HG03280 (cell line): ENCODE data around the gene SLC26A11.

ENCODE experiments used
- ATAC-seq: cut with Tn5 transposase; IDR thresholded peaks from one replicate; pipeline ENCODE4 v1.9.1; 2021; ENCODE audit warnings: mild to moderate bottlenecking, moderate library complexity; ENCODE audit not compliant: unreplicated experiment

The SLC26A11 gene

DNA sequence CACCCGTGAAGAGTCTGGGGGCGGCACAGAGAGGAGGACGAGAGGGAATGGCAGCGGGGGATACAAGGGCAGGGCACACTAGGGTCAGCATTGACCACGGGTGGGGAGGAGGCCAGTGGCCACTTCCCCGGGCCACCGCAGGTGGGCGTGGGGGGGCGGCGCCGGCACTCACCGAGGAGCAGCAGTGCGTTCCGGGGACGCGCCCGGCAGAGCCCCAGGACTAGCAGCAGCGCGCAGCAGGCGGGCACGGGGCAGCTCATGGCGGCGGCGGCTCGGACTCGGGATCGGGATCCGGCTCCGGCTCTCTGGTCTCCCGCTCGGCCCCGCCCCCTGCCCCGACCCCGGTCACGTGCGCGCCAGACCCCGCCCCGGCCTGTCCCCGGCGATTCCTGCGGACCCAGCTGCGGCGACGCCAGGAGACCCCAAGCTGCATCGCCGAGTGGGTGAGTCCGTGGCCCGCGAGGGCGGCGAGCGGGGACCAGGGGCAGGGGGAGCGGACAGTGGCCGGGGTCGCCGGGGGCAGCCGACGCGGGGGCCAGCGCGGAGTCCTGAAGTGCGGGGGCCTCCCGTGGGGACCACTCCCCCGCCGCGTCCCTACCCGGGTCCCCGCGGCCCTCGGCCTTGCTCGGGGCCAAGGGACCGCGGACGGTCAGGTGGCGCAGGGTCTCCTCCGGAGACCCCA, at the start of gene SLC26A11, which contains the start of gene SGSH:
SLC26A11 (plus strand) TSS at position 374 of the 682 bp plus-strand sequence. CDS start 1,134 bp downstream, outside the sequence.
SGSH (minus strand) TSS at position 280 of the 682 bp plus-strand sequence; CDS start at position 260, 20 bp downstream.
- no peak for ATAC-seq

DNA sequence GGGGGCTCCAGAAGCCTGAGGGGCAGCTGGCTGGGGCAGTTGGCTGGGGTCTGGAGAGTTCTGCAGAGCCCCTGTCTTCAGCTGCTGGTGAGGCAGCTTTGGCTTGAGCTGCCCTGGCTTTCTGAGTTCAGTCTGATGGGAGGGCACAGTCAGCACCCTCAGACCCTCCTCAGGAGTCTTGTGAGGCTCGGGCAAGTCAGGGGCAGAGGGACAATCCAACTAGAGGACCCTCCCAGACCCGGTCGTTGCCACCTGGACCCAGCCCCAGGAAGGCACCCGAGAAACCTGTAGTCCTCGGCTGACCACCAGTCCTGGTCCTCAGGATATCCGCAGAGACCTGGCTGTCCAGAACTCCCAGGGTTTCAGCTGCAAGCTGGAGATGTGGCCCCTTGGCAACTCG, 48.5 kb upstream of the SLC26A11 start:
- ATAC-seq, result no peak

DNA sequence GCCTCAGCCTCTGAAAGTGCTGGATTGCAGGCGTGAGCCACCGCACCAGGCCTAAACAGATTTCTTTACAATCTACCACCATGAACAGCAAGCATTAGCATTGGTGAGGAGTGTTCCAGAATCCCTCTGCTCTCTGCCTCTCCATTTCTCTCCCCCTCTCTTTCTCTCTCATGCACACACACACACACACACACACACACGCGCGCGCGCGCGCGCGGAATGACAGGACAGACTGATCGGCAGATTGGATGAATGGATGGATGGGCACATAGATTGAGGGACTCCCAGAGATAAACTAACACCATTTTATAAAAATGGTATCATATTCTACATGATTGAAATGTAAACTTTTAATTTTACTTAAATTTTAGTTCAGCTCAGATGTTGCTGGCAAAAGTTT, 47.1 kb upstream of the SLC26A11 start:
- ATAC-seq, result no peak

DNA sequence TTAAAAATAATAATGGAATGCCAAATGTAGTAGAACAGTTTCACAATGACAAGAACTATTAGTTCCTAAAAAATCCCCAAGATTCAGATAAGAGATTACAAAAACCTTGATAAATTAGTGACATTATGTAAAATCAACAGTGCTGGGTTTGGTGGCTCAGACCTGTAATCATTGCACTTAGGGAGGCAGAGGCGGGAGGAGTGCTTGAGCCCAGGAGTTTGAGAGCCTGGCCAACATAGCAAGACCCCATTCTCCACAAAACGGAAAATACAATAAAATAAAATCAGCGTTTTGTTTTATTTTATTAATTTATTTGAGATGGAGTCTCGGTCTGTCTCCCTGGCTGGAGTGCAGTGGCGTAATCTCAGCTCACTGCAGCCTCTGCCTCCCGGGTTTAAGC, 46.3 kb upstream of the SLC26A11 start:
- ATAC-seq, result no peak

DNA sequence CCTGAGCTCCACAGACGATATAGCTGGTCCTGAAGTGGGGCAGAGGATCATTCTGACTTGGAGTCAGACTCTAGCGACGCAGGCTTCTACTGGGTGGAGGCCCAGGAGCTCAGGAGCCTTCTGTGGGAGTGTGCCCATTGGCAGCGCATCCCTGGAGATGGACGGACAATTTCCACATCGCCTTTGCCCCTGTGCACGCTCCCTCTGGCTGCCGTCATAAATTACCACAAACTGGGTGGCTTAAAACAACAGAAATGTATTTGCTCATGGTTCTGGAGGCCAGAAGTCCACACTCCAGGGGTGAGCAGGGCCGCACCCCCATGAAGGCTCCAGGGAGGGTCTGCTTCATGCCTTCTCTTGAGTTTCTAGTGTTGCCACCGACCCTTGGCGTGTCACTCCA, 43.5 kb upstream of the SLC26A11 start:
- ATAC-seq, result no peak

DNA sequence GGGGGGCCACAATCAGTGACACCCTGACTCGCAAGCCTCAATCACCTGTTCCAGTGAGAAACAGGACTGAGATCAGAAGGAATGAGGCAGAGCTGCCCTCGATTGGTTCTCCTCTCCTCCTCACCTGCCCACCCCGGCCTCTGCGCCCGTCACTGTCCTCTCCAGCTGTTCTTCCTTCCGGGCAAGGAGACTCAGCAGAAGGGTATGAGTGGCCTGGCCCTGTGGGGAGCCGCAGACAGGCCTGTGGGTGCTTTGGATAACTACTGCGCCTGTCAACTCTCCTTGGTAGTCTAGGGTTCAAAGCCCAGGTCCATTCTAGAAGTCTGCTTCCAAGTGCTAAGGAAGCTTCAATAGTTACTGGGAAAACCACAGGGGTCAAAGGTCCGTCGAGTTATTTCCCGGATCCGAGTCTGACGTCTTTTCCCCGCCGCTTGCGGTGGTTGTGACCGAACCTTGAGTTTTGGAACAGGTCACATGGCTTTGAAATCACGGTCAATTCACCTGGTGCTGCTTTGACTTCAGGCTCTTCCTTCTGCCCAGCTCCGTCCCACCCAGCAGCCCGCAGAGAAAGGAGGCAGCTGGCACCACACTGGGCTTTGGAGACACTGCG, 42.1 kb upstream of the SLC26A11 start:
- ATAC-seq, result no peak

DNA sequence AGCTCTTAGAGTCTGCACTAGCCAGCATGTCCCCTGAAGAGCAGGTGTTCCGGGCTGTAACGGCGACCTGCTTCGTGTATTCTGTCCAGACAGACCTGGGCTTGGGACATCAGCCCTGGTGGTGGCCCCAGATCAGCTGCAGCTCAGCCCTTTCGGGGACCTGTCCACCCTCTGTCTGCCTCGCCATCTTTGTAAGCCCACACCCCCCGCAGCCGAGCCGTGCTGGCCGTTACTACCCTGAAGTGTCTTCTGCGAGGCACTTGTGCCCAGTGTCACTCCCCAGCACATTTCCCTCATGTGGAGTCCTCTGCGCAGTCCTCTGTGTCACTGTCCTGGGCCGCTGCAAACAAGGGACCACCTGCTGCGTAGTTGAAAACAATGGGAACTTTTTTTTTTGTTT, 40.0 kb upstream of the SLC26A11 start:
- ATAC-seq, result no peak

DNA sequence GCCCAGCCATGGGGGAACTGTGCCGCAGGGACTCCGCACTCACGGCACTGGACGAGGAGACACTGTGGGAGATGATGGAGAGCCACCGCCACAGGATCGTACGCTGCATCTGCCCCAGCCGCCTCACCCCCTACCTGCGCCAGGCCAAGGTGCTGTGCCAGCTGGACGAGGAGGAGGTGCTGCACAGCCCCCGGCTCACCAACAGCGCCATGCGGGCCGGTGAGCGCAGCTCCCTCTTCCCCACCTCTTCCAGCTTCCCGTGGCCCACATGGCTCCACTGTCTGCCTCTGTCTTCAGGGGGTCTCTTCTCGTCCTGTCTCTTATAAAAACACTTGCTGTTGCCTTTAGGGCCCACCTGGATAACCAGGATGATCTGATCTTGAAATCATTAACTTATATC, 38.8 kb upstream of the SLC26A11 start:
- ATAC-seq, result no peak

DNA sequence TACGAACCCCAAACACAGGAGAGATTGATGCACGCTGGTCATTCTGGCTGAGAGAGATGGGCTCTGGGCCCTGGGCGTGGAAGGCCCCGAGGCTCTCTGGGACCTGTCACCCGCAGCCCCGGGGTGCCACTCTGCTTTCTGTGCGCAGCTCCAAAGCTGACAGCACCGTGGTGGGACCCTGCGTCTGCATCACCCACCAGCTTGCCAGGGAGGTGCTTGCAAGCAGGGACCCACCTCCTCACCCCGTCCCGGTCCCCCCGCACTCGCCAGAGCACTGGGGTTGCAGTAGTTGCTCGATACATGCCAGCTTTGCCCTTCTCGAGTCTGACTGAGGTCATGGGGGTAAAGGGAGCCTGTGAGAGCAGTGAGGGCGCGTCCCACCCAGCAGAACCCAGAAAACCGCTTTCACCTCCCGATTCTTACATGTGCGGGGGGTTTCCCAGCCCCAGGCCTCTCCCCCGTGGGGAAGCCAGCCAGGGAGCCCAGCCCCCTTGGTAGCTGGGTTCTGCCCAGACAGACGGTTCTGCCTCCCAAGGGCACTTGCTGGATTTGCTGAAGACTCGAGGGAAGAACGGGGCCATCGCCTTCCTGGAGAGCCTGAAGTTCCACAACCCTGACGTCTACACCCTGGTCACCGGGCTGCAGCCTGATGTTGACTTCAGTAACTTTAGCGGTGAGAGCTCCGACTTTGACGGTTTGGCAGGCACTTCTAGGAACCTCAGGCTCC, 37.9 kb upstream of the SLC26A11 start:
- no peak for ATAC-seq

DNA sequence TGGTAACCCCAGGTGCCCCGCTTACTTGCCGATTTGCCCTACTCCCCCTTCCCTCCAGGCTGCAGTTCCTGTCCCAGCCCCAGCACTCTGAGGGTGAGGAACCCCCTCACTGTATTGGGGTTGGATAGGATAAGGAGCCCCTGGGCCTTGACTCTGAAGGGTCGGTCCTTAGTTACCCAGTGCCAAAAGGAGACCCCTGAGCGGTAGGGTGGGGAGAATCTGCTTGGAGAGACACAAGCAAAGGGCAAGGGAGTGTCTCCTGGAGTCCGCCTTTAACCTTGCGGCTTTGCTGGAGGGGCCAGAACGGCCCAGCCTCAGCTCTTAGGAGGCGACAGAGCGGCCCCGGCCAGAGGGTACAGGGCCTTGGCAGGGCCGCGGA, 37.4 kb upstream of the SLC26A11 start:
- ATAC-seq, result no peak

DNA sequence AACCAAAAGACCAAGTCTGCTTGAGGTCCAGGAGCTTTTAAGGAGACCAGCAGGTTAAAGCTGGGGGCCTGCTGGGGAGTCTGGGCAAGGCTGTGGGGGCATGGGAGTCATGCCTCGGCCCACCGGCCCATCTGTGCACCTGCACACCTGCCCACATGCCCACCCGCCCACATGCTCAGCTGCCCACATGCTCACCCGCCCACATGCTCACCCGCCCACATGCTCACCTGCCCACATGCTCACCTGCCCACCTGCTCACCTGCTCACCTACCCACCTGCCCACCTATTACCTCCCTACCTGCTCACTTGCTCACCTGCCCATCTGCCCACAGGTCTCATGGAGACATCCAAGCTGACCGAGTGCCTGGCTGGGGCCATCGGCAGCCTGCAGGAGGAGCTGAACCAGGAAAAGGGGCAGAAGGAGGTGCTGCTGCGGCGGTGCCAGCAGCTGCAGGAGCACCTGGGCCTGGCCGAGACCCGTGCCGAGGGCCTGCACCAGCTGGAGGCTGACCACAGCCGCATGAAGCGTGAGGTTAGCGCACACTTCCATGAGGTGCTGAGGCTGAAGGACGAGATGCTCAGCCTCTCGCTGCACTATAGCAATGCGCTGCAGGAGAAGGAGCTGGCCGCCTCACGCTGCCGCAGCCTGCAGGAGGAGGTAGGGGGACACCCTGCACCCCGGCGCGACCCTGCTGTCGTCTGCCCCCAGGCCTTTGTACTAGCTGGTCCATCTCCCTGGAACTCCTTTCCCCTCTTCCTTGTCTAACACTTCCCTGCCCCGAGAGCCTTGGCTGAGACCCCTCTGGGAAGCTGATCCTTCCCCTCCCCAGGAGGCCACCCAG, 36.4 kb upstream of the SLC26A11 start:
- no peak for ATAC-seq

DNA sequence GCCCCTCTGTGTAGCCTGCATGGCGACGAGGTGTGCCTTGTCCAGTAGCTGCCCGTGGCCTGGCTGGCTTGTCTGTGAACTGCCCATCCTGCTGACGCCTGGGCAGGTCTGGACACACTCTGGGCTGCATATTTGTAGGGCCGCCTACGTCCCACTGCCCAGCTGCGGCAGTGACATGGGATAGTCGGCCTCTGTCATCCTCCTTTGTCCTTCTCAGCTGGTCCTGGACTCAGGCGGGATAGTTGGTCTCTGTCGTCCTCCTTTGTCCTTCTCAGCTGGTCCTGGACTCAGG, 35.9 kb upstream of the SLC26A11 start:
- no peak for ATAC-seq

DNA sequence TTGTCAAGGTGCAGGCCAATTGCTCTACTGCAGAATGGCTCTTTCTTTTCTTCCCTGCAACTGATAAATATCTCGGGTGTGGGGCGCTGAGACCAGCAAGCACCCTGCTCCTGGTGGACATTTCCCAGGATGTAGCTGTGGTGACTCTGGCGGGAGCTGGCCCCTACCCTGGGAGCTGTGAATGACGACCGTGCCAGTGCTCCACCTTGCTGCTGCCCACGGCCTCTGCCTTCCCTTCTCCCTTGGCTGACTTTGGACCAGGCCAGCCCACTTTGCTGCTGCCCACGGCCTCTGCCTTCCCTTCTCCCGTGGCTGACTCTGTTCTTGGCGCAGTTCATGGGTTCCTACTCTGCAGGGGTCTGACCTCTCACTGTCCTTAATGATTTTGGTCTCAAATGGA, 34.3 kb upstream of the SLC26A11 start:
- no peak for ATAC-seq

DNA sequence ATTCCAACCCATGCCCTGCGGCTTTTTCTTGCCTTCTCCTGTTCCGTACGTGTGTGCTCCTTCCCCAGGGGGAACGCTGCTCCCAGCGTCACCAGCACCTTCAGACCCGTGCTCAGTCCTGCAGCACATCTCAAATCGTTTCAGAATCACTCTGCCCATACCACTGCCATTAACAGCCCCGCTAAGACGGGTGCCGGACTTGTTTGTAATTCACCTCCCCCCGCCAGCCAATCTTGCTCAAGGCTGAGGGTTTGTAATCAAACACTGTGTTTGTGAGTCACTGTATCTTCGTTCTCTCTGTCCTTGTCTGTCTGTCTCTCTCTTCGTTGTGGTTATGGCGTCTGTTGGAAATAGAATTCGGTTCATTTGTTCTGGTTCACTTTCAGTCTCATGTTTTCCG, 33.1 kb upstream of the SLC26A11 start:
- no peak for ATAC-seq

DNA sequence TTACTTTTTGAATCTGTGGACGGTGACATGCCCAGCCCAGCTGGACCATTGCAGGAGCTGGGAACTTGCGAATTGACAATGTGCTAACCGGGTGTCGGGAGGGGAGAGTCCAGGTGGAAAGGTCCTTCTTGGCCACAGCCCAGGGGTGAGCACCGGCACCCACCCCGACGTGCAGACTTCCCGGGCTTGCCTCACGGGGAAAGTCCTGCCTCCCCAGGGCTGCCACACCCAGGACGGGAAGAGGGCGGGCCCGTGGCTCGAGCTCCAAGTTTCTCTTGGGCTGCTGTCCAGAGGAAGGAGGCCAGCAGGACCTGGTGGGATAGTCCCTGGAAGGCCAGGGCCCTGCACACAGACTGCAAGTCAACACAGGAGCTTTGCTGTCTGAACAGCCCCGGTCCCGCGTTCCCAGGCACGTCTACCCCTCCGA, 32.7 kb upstream of the SLC26A11 start:
- ATAC-seq, result no peak

DNA sequence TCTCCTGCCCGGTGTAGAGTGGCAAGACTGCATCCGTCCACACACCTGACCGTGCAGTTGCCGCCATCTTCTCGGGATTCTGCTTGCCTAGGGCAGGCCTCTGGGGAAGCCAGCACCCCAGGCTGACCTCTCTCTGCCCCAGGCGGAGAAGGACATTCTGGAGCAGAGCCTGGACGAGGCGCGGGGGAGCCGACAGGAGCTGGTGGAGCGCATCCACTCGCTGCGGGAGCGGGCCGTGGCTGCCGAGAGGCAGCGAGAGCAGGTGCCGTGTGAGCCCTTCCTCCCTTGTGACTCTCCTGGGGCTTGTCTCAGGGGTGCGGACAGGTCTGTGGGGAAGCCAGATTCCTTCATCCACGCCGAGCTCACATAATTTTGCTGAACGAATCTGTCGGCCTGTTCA, 30.6 kb upstream of the SLC26A11 start:
- no peak for ATAC-seq

DNA sequence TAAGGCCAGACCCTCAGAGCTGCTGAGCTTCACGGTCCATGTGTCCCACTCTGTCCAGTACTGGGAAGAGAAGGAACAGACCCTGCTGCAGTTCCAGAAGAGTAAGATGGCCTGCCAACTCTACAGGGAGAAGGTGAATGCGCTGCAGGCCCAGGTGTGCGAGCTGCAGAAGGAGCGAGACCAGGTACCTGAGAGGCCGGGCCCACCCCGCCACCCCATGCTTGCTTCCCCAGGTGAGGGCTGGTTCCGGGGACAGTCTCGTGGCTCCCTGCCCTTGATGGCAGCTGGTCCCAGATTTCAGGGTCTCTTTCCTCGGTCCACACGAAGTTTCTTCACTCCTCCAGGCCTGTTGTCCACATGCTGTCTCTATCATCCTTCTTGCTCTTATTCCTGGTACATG, 29.5 kb upstream of the SLC26A11 start:
- no peak for ATAC-seq

DNA sequence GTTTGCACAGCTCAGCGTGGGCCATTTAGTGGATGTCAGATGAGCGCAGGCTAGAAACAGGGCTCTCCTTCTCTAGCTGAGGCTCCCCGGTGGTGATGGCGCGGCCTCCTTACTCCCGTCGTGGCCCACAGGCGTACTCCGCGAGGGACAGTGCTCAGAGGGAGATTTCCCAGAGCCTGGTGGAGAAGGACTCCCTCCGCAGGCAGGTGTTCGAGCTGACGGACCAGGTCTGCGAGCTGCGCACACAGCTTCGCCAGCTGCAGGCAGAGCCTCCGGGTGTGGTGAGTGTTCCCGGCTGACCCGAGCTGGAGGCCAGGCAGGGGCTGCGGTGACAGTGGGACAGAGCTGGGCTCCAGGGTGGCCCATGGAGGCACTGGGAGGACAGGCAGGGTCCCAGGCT, 29.0 kb upstream of the SLC26A11 start:
- no peak for ATAC-seq

DNA sequence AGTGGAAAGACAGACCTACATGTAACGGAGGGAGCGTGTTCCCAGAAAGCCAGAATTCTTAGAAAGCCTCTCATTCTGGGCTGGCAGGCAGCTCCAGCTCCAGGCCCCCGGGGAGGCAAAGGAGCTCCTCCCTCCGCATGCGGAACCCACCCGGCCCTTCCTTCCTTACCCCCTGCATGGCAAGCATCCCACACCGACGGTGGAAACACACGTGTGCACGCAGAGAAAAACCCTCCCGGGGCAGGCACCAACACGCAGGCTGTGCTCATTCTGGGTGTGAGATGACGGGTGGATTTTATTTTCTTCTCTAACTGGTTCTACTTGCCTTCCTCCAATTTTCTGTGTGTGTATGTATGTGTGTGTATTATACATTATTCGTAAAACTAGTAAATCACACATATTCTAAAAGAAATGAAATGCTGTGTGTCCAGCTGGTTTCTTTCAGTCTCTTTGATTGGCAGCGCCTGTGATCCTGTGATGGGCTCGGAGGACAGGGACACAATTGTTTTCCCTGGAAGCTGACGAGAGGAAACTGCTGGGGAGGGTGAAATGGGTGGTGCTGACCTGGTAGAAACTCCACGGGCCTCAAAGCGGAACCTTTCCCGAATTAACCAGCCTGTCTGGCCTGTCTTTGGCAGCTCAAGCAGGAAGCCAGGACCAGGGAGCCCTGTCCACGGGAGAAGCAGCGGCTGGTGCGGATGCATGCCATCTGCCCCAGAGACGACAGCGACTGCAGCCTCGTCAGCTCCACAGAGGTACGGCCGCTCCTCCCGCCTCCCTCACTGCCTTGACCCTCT, 28.2 kb upstream of the SLC26A11 start:
- ATAC-seq, result no peak

DNA sequence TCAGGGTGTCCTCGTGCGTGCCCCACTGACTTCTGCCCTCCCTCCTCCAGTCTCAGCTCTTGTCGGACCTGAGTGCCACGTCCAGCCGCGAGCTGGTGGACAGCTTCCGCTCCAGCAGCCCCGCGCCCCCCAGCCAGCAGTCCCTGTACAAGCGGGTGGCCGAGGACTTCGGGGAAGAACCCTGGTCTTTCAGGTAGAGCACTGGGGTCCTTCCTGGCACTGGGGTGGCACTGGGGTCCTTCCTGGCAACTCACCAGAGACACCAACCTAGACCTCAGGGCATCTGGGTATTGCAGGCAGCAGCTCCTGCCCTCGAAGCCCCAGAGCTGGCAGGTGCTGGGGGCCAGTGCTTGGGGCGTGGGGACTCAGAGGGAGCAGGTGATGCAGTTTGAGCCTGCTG, 25.1 kb upstream of the SLC26A11 start:
- no peak for ATAC-seq
